Neutrophil (primary cell): ENCODE data around the gene PLRG1.

ENCODE experiments used
- H3K27ac ChIP-seq: fragments of 200-600 bp; sonication (generic); 2 replicates; pipeline ENCODE4 v1.5.1; 2016; ENCODE audit warnings: mild to moderate bottlenecking, moderate library complexity
- H3K27me3 ChIP-seq: fragments of 200-600 bp; sonication (generic); 2 replicates; pipeline ENCODE4 v1.6.0; 2016; ENCODE audit warnings: mild to moderate bottlenecking
- H3K36me3 ChIP-seq: fragments of 200-600 bp; sonication (generic); 2 replicates; pipeline ENCODE4 v1.5.1; 2017
- H3K4me1 ChIP-seq, 2 experiments: fragments of 200-600 bp in 1 of 2; sonication (generic) in 1 of 2; 1 replicate in 1 of 2; 2 replicates in 1 of 2; pipeline versions ENCODE4 v1.5.1 to v1.6.1; 2013 to 2016; ENCODE audit warnings: low read depth in 1 of 2, low read length in 1 of 2, mild to moderate bottlenecking in 1 of 2, moderate library complexity in 1 of 2; ENCODE audit not compliant: control insufficient read depth in 1 of 2, insufficient read depth in 1 of 2
- H3K4me3 ChIP-seq, 2 experiments: fragments of 200-600 bp in 1 of 2; sonication (generic) in 1 of 2; 1 replicate in 1 of 2; 2 replicates in 1 of 2; pipeline ENCODE4 v1.5.1; 2013 to 2016; ENCODE audit warnings: low read depth in 1 of 2, low read length in 1 of 2, mild to moderate bottlenecking in 1 of 2, moderate library complexity in 1 of 2
- H3K9me3 ChIP-seq: fragments of 200-600 bp; sonication (generic); 2 replicates; pipeline ENCODE4 v1.5.1; 2016
- CTCF ChIP-seq: fragments of 200-600 bp; sonication (generic); IDR thresholded peaks from 2 replicates; pipeline ENCODE4 v1.5.1; 2016; ENCODE audit warnings: antibody characterized with exemption

The PLRG1 gene

GRCh38 chr4:154591890-154592289 is 41.7 kb upstream of the PLRG1 start:
- no peak overlapping the region for H3K4me3 ChIP-seq
- H3K27me3 ChIP-seq: peaks cover 8% of the 10 kb centered on the region
- no peak for TF ChIP-seq CTCF
- no peaks in the 10 kb centered on the region for H3K4me1 ChIP-seq
- no peaks in the 10 kb centered on the region for H3K36me3 ChIP-seq
- H3K27ac ChIP-seq: no peak overlapping the region
- no peaks in the 10 kb centered on the region for H3K9me3 ChIP-seq

GRCh38 chr4:154590329-154591006 is 40.3 kb upstream of the PLRG1 start, which contains the start of gene FGA:
Gene FGA (minus strand): TSS chr4:154590742. CDS start chr4:154590687, 55 bp downstream.
- no peaks in the 10 kb centered on the region for H3K4me1 ChIP-seq
- no peaks in the 10 kb centered on the region for H3K36me3 ChIP-seq
- no peak for TF ChIP-seq CTCF

GRCh38 chr4:154589296-154590197 is 39.3 kb upstream of the PLRG1 start:
- H3K27ac ChIP-seq: no peak overlapping the region
- H3K4me1 ChIP-seq: no peaks in the 10 kb centered on the region
- no peaks in the 10 kb centered on the region for H3K9me3 ChIP-seq
- no peaks in the 10 kb centered on the region for H3K36me3 ChIP-seq
- H3K4me3 ChIP-seq: no peak overlapping the region
- H3K27me3 ChIP-seq: peaks cover 8% of the 10 kb centered on the region
- TF ChIP-seq CTCF: no peak

More at GRCh38 chr4:154590329-154591006, 40.3 kb upstream of the PLRG1 start, which contains the start of gene FGA:
- Histone ChIP-seq H3K27ac (no peak within 1 kb of the TSS), H3K4me3 (no peak within 1 kb of the TSS), H3K9me3 (no peaks in the 10 kb centered on the region), H3K27me3 (peaks cover 8% of the 10 kb centered on the region)

- no peaks in the 10 kb centered on the region for H3K9me3 ChIP-seq
- TF ChIP-seq CTCF: no peak
- H3K4me1 ChIP-seq: no peaks in the 10 kb centered on the region
- H3K27ac ChIP-seq: no peak overlapping the region
- H3K27me3 ChIP-seq: peaks cover 8% of the 10 kb centered on the region
- no peaks in the 10 kb centered on the region for H3K36me3 ChIP-seq
- no peak overlapping the region for H3K4me3 ChIP-seq
Observed at GRCh38 chr4:154588198-154588597, 38.0 kb upstream of the PLRG1 start.

GRCh38 chr4:154586296-154587033 is 36.3 kb upstream of the PLRG1 start:
- Histone ChIP-seq H3K9me3 (no peaks in the 10 kb centered on the region), H3K4me3 (no peak overlapping the region), H3K27me3 (peaks cover 8% of the 10 kb centered on the region), H3K27ac (no peak overlapping the region), H3K4me1 (no peaks in the 10 kb centered on the region), H3K36me3 (no peaks in the 10 kb centered on the region)
- TF ChIP-seq CTCF: no peak
